ENCODE measurements around the gene MTHFD1L. TPM values are rescaled to one million over a fixed set of nuclear protein-coding genes. Genes with fewer than 3 reads are reported as not detected.

The MTHFD1L gene
- polyA plus RNA-seq, 2 of the 4 experiments (the other 2 are of a cell fraction) = 27.2 to 63.2 TPM

GRCh38 chr6:151149793-151150192, 284.3 kb downstream of the MTHFD1L start (continued):
- no peak for TF ChIP-seq BHLHE40 (IDR thresholded peaks at IDR 0.05; ENCODE audit: low read depth, low read length)
- no peak for TF ChIP-seq POLR2AphosphoS2 (conservative IDR thresholded peaks at IDR 0.05; ENCODE audit: low read length)

Small RNA genes lying within 50 kb of the gene (small RNA-seq; reads per million reads assigned to genes)
- 0 reads per million in 6 experiments for gene RNU6-302P
